IPS DF 6.9 (cell line): ENCODE results near the gene KCNA3.

Experiments
- DNase-seq: peaks from one replicate; pipeline ENCODE4 v3.0.0-alpha.2; 2013; ENCODE audit warnings: low read depth, low spot score
- H3K27ac ChIP-seq: one replicate; pipeline ENCODE4 v1.5.1; 2013; ENCODE audit warnings: low read length, control low read depth
- H3K27me3 ChIP-seq: 2 replicates; pipeline ENCODE4 v1.6.1; 2013; ENCODE audit warnings: mild to moderate bottlenecking, low read length; ENCODE audit not compliant: control insufficient read depth, insufficient read depth
- H3K36me3 ChIP-seq: 2 replicates; pipeline ENCODE4 v1.6.1; 2013; ENCODE audit warnings: low read length; ENCODE audit not compliant: control insufficient read depth, insufficient read depth
- H3K4me1 ChIP-seq: 2 replicates; pipeline ENCODE4 v1.6.1; 2013; ENCODE audit warnings: low read length; ENCODE audit not compliant: control insufficient read depth, insufficient read depth
- H3K4me3 ChIP-seq: 2 replicates; pipeline ENCODE4 v1.5.1; 2013; ENCODE audit warnings: mild to moderate bottlenecking, low read length
- H3K9me3 ChIP-seq: 2 replicates; pipeline ENCODE4 v1.6.1; 2013; ENCODE audit warnings: low read length, inconsistent platforms; ENCODE audit not compliant: control insufficient read depth, insufficient read depth
- WGBS: extraction: QIAGEN DNeasy Blood & Tissue Kit; methylation state at CpG from one replicate; pipeline ENCODE4 v1.1.7; 2013; ENCODE audit warnings: mixed read lengths, missing lambda C conversion rate; ENCODE audit not compliant: insufficient read length, insufficient coverage; 5-methylcytosine and 5-hydroxymethylcytosine counted together

Gene KCNA3

DNA sequence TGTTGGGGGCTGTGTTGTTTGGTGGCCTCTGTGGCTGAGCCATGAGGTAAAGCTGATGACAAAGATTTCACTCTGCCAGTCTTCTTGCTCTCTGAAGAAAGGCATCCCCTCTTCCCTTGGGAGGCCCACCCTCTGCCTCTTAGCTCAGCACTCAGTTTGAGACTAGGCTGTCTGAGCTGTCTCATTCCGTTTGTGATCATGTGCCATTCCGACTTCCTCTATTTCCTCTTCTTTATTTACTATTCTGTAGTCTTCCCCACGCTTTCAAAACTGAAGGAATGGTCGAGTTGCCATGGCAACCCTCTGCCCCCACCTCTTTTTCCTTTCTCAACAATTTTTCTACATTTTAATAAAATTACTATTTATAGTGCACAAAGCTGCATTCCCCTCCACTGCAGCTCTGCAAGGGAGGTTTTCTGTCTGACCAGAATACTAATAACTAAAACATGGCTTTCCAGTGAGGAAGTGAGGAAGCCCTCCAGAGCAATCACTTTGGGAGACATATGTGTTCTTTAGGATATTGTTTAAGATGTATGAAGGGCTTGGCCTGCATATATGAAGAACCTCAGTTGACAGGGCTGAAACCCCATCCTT lies 30.8 kb downstream of the KCNA3 start:
- no peaks in the 10 kb centered on the region for H3K27me3 ChIP-seq
- DNase-seq, result no peak
- no CpG with 5 or more reads among the region's 4 CpGs for WGBS
- no peaks in the 10 kb centered on the region for H3K4me1 ChIP-seq
- no peaks in the 10 kb centered on the region for H3K36me3 ChIP-seq
- no peak overlapping the region for H3K4me3 ChIP-seq
- H3K9me3 ChIP-seq, result no peaks in the 10 kb centered on the region
- H3K27ac ChIP-seq, result no peak overlapping the region

DNA sequence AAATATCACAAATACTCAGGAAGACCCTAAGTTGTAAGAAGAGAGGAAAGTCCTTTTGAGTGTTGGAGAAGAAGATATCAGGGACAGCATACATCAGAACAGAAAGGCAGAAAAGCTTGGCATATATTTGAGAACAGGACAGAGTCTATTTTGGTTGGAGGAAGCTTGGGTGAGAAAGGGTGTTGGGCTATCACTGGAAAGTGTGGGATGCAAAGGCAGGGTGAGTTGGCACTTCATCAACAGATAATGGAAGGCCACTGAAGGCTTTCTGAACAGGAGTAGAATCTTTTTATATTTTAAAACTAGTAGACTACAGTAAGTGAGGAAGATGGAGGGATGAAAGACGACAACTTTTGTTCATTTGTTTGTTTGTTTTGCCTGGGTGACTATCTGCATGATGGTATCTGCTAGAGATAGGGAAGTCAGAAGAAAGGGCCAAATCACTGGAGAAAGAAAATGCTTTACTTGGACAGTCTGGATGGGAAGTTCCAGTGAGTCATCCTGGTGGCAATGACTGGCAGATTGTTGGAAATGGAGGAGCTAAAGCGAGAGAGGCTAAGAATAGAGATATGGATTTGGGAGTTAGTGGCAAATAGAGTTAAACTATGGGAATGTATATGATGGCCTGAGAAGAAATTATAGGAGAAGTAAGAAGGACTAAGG lies 34.9 kb downstream of the KCNA3 start:
- H3K36me3 ChIP-seq, result no peaks in the 10 kb centered on the region
- no peaks in the 10 kb centered on the region for H3K9me3 ChIP-seq
- H3K27me3 ChIP-seq, result no peaks in the 10 kb centered on the region
- H3K4me1 ChIP-seq, result peaks cover 1% of the 10 kb centered on the region; the same call in 1 of the 2 replicates
- no peak overlapping the region for H3K4me3 ChIP-seq
- DNase-seq, result no peak
- 100% methylated on average over 1 of the region's 2 CpGs for WGBS
- H3K27ac ChIP-seq, result no peak overlapping the region

DNA sequence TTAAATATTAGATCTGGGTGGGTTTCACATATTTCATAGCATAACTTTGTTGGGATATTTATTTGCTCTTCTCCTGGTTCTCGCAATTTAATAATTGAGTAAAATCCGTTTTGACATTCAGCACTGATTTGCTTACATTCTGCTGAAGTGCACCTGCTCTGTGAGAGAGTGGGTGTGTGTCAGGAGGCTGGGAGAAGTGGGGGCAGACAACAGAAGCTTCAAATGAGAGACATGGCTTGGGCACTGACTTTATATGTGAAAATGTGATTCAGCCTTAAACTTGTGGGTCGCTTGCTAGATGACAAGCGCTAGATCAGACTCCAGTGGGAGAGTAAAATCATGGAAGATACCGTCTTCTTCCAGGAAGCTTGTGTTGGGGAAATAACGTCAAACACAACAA lies 36.2 kb downstream of the KCNA3 start:
- no peak for DNase-seq
- no CpG with 5 or more reads among the region's 6 CpGs for WGBS
- H3K36me3 ChIP-seq, result no peaks in the 10 kb centered on the region
- no peaks in the 10 kb centered on the region for H3K27me3 ChIP-seq
- H3K4me1 ChIP-seq, result peaks cover 1% of the 10 kb centered on the region; the same call in 1 of the 2 replicates
- no peak overlapping the region for H3K27ac ChIP-seq
- H3K9me3 ChIP-seq, result no peaks in the 10 kb centered on the region
- no peak overlapping the region for H3K4me3 ChIP-seq

DNA sequence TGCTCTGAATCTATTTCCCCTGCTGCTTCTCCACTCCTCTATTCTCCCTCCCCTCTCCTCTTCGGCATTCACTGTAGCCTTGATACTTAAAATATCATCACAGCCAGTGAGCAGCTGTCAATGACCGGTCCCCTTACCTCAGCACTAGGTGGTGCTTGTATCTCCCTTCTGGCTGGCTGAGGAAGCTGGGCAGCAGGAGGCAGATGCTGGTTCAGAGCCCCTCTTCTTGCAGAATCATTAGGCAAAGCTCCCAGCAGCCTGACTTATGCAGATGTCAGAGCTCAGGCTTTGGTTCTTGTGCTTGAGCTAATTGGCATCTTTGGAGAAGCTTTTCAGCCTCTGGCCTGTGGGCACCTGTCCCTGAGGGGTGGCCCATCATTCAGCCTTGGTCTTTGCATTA lies 36.7 kb downstream of the KCNA3 start:
- DNase-seq, result no peak
- no peaks in the 10 kb centered on the region for H3K27me3 ChIP-seq
- H3K4me1 ChIP-seq, result peaks cover 1% of the 10 kb centered on the region; the same call in 1 of the 2 replicates
- H3K27ac ChIP-seq, result no peak overlapping the region
- no CpG with 5 or more reads among the region's 2 CpGs for WGBS
- no peak overlapping the region for H3K4me3 ChIP-seq
- no peaks in the 10 kb centered on the region for H3K9me3 ChIP-seq
- H3K36me3 ChIP-seq, result no peaks in the 10 kb centered on the region

DNA sequence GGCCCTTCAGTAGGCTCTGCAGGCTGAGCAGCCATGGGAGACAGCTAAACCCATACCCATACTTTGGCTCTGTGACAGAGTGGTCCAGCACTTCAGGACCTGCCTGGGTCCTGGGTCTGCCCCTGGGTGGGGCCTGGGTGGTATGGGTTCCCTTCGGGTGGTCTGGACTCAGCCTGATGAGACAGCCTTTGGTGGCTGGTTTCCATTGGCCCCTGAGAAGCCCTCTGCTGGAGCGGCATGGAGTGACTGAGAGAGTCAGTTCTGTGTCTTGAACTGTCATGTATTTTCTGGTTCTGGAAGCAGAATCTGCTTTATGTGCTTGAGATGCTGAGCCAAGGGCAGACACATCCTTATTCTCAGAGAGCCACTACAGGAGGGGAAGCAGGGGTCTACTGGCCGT lies 37.3 kb downstream of the KCNA3 start:
- Histone ChIP-seq H3K4me3 (no peak overlapping the region), H3K27me3 (no peaks in the 10 kb centered on the region), H3K4me1 (peaks cover 1% of the 10 kb centered on the region; the same call in 1 of the 2 replicates), H3K27ac (no peak overlapping the region), H3K36me3 (no peaks in the 10 kb centered on the region), H3K9me3 (no peaks in the 10 kb centered on the region)
- no CpG with 5 or more reads among the region's 3 CpGs for WGBS
- DNase-seq, result no peak

DNA sequence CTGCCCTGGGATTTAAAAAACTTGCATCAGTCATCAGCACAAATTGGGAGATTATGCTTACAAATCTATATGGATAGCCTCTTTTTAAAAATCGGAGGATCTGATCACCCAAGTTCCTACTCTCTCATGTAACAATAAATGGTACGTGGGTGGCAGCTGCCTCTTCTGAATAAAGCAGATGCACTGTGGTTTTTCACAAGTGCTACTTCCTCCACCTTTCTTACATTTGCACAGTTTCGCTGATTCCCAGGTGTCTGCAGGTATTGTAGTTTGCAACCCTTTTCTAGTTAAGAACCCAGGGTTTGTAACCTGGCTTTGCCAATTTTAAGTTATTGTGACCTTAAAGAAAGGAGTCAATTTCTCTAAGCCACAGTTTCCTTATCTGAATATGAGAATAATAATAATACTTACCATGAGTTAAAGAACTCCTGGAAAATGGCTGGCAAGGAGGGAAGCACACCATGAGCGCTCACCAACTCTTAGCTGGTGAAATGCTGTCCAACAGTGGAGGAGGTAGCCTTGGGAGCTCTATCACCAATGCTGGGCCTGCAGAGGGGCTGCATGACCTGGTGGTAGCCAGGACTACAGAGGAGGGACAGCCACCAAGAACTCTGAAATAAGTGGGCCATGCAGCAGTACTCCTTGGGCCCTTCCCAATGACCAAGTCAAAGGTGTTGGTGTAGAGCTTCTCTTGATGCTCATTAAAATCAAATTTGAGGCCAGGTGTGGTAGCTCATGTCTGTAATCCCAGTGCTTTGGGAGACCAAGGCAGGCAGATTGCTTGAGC lies 38.4 kb downstream of the KCNA3 start:
- Histone ChIP-seq H3K4me1 (peaks cover 1% of the 10 kb centered on the region; the same call in 1 of the 2 replicates), H3K27me3 (no peaks in the 10 kb centered on the region), H3K27ac (no peak overlapping the region), H3K4me3 (no peak overlapping the region), H3K36me3 (no peaks in the 10 kb centered on the region), H3K9me3 (no peaks in the 10 kb centered on the region)
- WGBS, result no CpG with 5 or more reads among the region's 4 CpGs
- DNase-seq, result no peak

DNA sequence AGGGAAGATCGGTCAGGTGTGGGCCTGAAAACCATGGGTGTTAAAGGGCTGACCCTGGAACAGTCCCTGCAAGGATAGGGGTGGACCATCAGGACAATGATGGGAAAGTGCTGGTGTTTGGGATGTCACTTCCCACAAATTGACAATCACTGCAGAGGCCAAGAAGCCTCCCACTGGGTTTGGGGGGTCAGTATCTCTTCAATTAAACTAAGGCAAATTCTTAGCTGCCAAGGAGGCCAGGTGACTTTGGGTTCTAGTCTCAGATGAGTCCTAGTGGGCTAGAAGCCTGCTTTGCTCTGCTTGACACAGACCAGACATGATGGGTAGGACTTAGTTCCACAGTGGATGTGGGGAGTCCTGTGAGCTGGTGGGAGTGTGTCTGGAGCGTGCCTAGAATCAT lies 39.3 kb downstream of the KCNA3 start:
- Histone ChIP-seq H3K4me3 (no peak overlapping the region), H3K36me3 (no peaks in the 10 kb centered on the region), H3K4me1 (peaks cover 1% of the 10 kb centered on the region; the same call in 1 of the 2 replicates), H3K9me3 (no peaks in the 10 kb centered on the region), H3K27me3 (no peaks in the 10 kb centered on the region), H3K27ac (no peak overlapping the region)
- no CpG with 5 or more reads among the region's 2 CpGs for WGBS
- DNase-seq, result no peak

DNA sequence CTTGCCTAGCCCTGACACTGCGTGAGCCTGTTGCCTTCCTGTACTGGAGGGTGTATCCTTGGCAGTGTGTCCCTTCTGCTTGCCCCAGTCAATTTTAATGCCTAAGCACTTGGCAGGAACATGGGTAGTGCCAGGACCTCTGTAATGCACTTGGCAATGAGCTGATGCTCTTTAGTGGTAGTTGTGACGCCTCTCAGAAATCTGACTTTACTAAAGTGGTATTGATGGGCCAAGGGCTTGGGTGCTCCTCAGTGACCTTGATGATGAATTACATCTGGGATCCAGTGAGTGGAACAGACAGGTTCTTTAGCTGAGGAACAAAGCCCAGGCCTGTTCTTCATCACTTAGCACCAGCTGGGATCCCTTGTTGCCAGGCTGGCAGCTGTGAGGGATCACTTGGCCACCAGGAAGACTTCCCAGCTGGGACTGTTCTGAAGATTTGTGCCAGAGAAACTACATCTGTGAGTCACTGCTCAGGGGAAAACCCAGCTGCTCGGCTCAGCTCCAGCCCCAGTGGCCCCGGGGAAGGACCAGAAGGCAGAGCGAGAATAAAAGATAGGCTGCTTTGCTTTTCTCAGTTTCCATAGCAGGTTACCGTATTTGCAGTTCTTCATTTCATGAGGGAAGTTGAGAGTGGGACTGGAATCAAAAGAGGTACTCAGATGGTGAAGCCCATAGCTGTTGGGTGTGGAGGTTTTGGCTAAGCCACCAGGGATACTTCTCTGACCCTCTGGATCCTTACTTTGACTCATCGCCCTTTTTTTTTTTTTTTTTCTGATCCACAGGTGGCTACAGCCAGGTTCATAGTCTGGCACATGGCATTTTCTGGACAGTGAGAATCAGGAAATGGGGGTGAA lies 40.1 kb downstream of the KCNA3 start:
- Histone ChIP-seq H3K36me3 (no peaks in the 10 kb centered on the region), H3K4me1 (peaks cover 1% of the 10 kb centered on the region; the same call in 1 of the 2 replicates), H3K9me3 (no peaks in the 10 kb centered on the region), H3K27ac (no peak overlapping the region), H3K27me3 (no peaks in the 10 kb centered on the region), H3K4me3 (no peak overlapping the region)
- WGBS, result no CpG with 5 or more reads among the region's 7 CpGs
- DNase-seq, result no peak

DNA sequence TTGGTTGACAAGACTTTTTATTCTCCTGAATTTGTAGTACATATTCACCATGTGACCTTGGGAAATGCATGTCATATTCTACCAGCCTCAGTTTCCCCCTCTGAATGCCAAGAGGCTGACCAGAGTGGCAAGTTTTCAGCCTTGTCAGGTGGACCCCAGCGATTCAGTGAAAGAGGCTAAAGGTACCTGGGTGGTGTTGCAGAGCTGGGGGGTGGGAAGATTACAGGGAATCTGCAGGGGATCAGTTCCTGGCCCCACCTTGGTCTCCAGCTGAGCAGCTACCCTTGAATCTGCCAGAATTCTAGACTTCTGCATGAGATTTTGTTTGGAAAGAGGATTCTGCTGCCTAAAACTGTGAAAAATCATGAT lies 40.7 kb downstream of the KCNA3 start:
- no peaks in the 10 kb centered on the region for H3K36me3 ChIP-seq
- H3K9me3 ChIP-seq, result no peaks in the 10 kb centered on the region
- DNase-seq, result no peak
- no CpG with 5 or more reads among the region's 1 CpG for WGBS
- no peaks in the 10 kb centered on the region for H3K27me3 ChIP-seq
- peaks cover 1% of the 10 kb centered on the region; the same call in 1 of the 2 replicates for H3K4me1 ChIP-seq
- no peak overlapping the region for H3K4me3 ChIP-seq
- H3K27ac ChIP-seq, result no peak overlapping the region

DNA sequence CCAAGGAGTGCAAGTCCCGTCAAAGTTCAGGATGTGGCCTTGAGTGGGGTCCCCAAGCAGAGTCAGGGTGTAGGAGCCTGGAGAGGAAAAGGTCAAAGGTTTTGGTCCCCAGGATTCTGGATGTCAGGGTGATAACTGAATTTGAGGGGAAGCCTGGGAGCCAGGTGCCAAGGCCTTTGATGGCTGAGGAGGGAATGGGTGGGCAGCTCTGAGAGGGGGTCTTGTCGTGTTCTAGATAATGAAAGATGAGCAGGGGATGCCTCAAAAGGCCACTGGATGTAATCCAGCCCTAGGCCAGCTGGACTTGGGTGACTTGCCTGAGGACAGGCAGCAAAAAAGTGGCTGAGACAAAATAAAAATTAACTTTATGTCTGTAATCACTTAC lies 41.1 kb downstream of the KCNA3 start:
- DNase-seq, result no peak
- no peaks in the 10 kb centered on the region for H3K9me3 ChIP-seq
- no CpG with 5 or more reads among the region's 2 CpGs for WGBS

More for the DNA sequence above, 41.1 kb downstream of the KCNA3 start:
- Histone ChIP-seq H3K27ac (no peak overlapping the region), H3K27me3 (no peaks in the 10 kb centered on the region), H3K4me1 (peaks cover 1% of the 10 kb centered on the region; the same call in 1 of the 2 replicates), H3K4me3 (no peak overlapping the region), H3K36me3 (no peaks in the 10 kb centered on the region)
